Left renal pelvis (tissue), 4 donors: ENCODE data around the gene SERPINB8. TPM values are rescaled to one million over a fixed set of nuclear protein-coding genes. Genes with fewer than 3 reads are reported as not detected.
A peak's percentile ranks its signal among the peaks of the same experiment; 100 is the strongest.

Experiments
- DNase-seq, 4 donors: peaks; one replicate each; pipeline ENCODE4 v3.0.0-alpha.2; 2013; ENCODE audit warnings: low read depth in 4 of 4, low spot score in 3 of 4
- polyA plus RNA-seq, 4 donors: library from polyadenylated mRNA; unstranded; fragments of 120-200 nt; gene quantifications; one replicate each; pipeline ENCODE4 v1.2.1, GENCODE V29; 2013; ENCODE audit not compliant: insufficient read length in 4 of 4

Gene SERPINB8
- polyA plus RNA-seq, 4 donors: 3.9 to 4.1 (median 4.0) TPM

GRCh38 chr18:63963615-63964256, 6.1 kb upstream of the SERPINB8 start:
- peak in 2 of 4 donors; percentile 27 to 36 for DNase-seq

GRCh38 chr18:63964908-63965307, 5.0 kb upstream of the SERPINB8 start:
- DNase-seq: no peak

GRCh38 chr18:63965716-63966330, 4.1 kb upstream of the SERPINB8 start:
- no peak for DNase-seq

GRCh38 chr18:63970809-63971205, 926 bp downstream of the SERPINB8 start:
- peak in 2 of 4 donors; percentile 24 to 26 for DNase-seq

- no peak for DNase-seq
These were observed 1.6 kb downstream of the SERPINB8 start for GRCh38 chr18:63971320-63972001.

DNA sequence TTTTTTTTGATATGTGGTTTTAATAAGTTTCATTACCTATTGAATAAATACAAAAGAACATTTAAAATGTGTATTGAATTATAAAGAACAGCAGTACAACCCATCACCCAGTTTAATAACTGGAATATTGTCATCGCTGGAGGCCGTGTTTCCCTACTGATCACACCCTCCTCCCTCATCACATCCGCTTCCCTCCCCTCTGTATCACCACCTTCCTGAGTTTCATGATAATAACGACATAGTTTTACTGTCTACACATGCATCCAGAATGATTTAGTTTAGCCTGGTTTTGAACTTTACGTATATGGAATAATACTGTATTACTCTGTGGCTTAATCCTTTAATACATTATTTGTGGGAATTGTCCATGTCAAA, 2.1 kb downstream of the SERPINB8 start:
- DNase-seq: no peak

DNA sequence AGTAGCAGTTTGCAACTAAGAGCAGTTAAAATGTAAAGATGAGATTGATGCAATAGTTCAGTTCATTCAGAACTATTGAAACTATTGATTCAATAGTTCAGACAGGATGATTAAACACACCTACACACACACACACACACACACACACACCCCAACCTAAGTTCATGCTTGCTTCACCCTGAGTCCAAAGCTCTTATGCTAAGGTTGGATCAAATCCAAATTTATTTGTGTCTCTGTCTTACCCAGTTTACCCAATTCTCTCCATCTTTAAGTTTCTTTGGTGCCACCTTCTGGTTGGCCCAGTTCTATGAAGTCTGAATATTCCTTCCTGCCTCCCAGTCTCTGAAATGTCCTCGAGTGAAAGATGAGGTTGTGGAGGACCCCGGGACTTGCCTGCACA, 5.1 kb downstream of the SERPINB8 start:
- no peak for DNase-seq

DNA sequence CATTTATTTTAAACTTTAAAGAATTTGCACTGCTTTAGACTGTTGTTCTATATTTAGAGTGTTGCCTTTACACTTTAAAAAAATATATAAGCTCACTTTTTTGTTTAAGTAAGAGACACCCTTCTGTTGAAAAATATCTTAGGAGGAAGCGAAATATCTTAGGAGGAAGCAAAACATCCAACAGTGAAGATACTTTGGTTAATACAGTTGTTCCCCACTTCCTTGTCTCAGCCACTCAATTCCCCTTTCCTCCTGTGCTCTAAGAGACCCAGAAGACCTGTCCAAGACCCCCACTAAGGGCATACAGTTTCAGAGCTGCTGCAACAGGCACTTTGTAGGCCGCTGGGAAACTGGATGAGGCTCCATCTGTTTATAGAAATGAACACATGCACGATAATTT, 5.7 kb downstream of the SERPINB8 start:
- DNase-seq: no peak

DNA sequence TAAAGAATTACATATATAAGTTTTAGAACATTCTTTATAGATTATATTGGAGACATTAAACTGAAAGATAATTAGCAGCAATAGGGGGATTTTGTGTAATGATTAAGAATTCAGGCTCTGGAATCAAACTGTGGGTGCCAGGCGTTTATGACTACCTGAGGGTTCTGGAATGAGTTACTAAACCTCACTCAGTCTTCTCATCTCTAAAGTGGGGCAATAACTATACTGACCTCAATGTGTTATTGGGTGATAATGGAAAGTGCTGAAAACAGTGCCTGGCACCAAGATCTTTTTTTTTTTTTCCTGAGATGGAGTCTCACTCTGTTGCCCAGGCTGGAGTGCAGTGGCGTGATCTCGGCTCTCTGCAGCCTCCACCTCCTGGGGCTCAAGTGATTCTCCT, 7.2 kb downstream of the SERPINB8 start:
- no peak for DNase-seq

GRCh38 chr18:63979409-63979920, 9.6 kb downstream of the SERPINB8 start:
- DNase-seq: peak in 2 of 4 donors; percentile 37 to 69

DNA sequence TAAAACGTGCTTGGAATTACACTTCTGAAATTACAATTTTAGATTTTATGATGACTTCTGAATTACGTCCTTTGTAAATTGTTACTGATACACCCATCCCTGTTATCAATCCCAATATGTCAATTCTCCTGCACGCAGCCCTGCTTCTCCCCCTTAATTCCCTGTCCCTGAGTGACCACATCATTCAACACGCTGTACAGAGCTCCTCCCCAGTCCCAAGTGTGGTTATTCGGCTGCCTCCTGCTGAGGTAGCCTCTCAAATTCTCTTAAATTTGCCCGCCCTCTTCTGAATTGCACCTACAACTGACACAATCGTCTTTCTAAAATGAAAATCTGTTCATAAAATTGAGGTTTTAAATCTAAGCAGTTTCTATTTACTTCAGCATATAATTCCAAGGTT, 10.1 kb downstream of the SERPINB8 start:
- DNase-seq: no peak

GRCh38 chr18:63980896-63981460, 11.1 kb downstream of the SERPINB8 start:
- DNase-seq: no peak

GRCh38 chr18:63981719-63982118, 11.8 kb downstream of the SERPINB8 start:
- no peak for DNase-seq

DNA sequence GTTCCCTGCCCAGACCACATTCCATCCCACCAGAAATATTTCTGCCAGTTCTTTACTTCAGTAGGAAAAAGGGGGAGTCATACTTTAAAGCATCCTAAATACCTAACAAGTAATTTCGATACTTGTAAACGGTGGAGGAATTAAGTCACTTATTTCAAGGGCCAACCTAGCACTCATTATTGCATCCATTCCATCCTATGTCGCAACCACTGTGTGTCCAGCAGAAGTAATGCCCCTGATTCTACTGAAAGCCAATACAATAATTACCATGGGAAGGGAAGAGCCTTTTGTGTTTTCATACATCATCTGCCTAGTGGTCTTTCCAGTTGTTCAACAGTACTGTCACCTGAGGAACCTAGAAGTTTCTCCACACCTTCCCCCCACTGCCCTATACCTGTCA, 12.5 kb downstream of the SERPINB8 start:
- DNase-seq: no peak

DNA sequence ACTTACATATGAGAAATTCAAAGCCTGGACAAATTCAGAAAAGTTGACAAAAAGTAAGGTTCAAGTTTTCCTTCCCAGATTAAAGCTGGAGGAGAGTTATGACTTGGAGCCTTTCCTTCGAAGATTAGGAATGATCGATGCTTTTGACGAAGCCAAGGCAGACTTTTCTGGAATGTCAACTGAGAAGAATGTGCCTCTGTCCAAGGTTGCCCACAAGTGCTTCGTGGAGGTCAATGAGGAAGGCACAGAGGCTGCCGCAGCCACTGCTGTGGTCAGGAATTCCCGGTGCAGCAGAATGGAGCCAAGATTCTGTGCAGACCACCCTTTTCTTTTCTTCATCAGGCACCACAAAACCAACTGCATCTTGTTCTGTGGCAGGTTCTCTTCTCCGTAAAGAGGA, 17.0 kb downstream of the SERPINB8 start:
- no peak for DNase-seq

GRCh38 chr18:63987743-63988142, 17.9 kb downstream of the SERPINB8 start:
- DNase-seq: no peak

DNA sequence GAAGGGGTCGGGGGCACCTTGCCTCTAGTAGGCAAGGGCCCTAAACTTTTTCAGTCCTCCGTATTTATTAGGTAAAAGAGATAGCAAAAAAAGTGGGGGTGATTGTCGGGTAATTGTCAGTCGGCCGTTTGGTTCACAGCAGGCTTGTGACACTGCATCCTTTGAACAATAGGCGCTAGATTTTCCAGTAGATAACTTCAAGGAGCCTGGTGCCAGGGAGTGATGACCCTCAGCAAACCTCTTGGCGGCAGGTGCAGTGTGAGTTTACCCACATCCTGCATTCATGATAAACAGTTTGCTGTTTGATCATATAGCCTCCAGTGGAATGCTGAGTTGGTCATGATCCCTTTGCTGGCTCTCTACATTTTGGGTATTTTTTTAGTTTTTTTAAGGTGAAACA, 22.9 kb downstream of the SERPINB8 start:
- DNase-seq: no peak

DNA sequence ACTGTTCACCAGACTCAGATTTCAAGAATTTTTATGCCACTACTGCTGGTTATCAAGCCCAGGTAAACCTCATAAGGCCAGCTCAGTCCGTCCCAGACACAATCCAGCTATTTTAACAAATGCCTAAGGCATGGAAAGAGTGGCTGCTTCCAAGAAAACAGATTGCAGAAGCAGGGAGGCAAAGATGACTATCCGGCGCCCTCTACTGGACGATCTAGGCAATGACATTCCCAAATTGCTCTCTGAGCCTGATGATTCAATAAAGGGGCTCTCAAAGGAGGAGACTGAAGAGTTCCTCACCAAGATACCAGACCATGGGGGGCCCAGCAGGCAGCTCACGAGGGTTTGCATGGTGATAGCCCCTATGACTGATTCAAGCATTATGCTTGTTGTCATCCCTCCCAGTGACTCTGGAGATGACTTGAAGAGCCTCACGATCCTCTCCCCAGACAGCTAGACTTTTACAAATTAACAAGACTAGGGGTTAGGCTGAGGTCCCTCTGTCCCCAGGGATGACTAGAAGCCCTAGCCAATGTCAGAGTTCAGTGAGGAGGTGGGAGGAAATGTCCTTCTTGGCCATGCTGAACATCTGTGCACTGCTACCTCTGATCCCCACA, 25.0 kb downstream of the SERPINB8 start:
- DNase-seq: peak in 2 of 4 donors; percentile 14 to 26

DNA sequence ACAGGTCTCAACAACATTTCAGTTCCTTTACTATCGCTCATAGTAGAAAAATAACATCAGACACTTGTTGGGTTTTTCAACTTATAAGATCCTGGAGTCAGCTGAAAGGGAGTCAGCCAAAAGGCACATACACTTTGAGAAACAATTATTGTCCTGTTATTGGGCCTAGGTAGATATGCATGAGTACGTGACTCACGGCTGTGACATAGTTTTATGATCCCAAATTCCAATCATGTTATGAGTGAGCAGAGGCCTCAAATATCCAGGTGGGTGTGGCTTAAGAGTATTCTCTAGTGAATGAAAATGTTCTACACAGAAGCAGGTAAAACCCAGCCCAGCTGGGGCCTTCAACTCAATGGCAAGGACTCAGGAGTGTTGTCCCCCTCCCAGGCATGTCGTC, 27.2 kb downstream of the SERPINB8 start:
- DNase-seq: no peak

DNA sequence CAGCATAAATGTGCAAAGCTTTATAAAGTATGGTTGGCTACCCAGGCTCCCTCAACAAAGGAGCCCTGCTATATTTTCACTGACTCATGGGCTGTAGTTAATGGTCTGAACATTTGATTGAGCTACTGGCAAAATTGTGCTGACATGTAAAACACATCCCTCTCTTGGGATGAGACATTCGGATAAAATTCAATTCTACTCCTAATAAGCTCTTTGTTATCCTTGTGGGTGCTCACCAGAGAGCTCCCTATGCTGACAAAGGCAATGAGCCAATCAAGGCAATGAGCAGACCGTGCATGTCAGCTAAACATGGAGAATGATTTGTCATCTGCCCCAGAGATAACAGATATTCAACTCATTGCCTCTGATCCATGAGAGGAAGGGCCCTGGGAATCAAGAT, 27.7 kb downstream of the SERPINB8 start:
- no peak for DNase-seq

DNA sequence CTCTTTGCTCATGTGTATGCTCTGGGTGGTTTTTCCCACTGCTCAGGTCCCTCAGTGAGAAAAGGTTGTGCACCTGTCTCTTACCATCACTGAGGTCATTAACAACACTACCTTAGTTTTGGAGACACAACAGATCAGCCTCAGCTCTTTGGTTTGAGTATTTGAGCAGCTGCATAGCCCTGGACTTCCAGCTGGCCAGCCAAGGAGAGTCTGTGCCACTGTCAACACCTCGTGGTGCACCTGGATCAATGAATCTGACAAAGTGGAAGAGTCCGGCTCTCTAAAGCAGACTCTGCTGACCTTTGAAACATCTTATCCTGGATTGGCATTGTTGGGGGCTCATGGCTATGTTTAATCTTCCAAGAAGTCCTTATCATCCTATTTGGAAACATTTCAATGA, 30.0 kb downstream of the SERPINB8 start:
- DNase-seq: no peak
